Activated CD8-positive, alpha-beta memory T cell treated with anti-CD3 and anti-CD28 coated beads, Interleukin-2, amount 50 U/mL, for 48 hours (primary cell): ENCODE results near the gene CSPG4.
"Not testable (repeated sequence)": the region's sequence is repeated elsewhere in the genome, so short reads cannot be mapped to it uniquely, and the experiment has no call there.

Source experiments
- DNase-seq: peaks from one replicate; pipeline ENCODE4 v3.0.0-alpha.2; 2020

CSPG4 gene

DNA sequence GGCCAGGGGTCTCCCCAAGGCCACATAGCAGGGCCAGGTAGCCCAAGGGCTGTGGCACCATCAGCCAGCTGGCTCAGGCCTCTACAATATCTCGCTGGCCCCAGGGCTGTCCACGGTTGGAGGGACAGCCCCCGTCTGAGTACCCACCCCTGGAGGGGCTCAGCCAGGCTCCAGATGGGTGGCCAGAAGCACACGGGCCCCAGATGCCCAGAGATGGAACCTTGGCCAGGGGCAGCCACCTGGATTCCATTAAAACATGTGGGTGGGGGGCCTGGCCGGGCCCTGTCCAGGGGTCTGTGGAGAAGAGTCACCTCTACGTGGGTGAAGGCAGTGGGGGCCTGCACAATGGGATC is 8.4 kb downstream of the CSPG4 start:
- DNase-seq = no peak

DNA sequence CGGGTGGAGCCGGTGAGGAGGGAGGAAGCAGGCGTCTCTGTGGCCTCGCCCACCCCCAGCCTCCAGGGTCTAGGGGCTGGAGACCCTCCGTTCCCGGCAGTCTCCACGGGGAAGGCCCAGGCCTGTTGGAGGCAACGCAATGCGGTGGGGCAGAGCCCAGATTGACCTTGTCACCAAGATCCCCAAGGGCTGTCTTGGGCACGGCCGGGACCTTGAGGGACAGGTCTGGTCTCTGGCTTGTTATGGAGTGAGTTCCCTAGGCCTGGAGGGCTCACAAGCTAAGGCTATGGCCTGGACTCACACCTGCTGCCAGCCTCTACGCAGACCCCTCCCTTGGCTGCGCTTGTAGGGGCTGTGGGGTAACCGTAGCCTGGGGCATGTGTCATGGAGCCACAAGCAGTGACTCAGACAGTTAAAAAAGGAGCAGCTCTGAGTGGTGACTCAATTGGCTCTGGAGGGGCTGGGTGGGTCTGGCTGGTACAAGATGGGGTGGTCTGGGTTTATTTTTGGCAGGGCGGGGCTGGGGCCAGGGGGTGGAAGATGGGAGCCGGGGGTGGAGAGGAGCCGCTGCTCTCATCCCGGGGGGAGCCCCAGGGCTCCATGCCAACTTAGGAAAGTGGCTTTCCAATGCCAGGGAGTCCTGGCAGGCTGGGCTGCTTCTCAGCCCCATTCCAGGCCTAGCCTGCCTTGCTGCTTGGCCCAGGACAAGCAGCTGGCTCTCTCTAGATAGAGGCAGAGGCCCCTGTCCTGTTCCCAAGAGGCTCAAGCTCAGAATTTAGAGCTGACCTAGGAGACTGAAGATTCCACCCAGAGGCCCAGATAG is 9.0 kb downstream of the CSPG4 start:
- DNase-seq = not testable (repeated sequence)

- DNase-seq = no peak
Measured at GRCh38 chr15:75702436-75702835, 10.2 kb downstream of the CSPG4 start.

DNA sequence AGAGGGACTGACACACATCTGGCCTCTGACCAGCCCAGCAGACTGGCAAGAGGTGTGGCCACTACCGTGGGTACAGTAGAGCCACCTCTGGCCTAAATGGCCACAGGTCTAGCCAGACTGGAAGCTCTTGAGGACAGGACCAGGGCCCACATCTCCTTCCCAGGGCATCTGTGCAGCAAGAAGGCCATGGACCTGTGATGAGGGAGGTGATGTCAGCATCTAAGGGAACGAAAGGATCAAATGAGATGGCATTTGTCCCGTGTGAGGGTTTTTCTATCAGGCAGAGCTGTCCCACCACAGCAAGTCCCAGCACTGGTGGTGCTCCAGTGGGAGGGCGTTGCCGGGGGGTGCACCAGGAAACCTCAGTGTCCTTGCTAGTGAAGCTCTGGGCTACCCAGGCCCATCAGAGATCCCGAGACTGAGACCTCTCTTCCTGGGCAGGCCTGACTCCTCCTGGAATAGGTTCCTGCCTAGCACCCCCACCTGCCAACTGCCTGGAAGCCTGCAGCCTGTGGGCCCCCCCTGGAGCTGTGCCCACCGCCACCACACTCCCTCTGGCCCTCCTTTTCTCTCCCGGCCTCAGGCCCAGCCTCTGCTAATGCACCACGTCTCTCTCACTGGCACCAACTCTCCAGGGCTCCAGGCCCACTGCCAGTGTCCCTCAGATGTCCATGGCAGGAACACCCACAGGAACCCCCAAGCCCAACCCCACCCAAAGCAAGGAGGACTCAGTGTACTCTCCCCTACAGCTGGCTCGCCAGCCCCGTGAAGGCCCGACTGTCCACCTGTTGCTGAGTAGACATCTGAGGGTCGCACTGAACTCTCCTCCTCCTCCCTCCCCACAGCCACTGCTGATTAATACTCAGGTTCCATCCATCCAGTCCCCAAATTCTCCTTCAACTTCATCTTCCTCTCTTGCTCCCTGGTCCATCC is 11.3 kb downstream of the CSPG4 start:
- DNase-seq = not testable (repeated sequence)

GRCh38 chr15:75699961-75700874 is 12.4 kb downstream of the CSPG4 start:
- not testable (repeated sequence) for DNase-seq

DNA sequence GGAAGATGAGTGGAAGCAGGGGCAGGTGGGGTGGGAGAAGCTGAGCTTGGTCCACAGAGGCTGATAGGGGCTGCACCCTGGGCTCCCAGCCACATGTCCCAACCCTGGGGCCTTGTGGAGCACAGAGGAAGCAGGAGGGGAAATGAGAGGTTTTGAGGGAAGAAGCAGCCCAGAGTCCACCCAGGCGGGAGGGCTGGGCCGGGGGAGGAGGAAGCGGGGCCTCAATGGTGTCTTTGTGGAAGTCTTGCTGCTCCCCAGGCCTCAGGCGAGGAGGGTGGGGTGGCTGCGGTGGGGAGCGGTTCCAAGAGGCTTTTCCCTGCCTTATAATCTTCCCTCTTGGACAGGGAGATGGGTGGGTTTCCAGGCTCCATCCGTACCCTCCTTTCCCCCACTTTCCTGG is 13.1 kb downstream of the CSPG4 start:
- not testable (repeated sequence) for DNase-seq

GRCh38 chr15:75697974-75698747 is 14.5 kb downstream of the CSPG4 start:
- not testable (repeated sequence) for DNase-seq

- no peak for DNase-seq
Measured at GRCh38 chr15:75697523-75697922, 15.1 kb downstream of the CSPG4 start.

GRCh38 chr15:75696854-75697259 is 15.8 kb downstream of the CSPG4 start:
- DNase-seq = no peak

GRCh38 chr15:75696311-75696720 is 16.3 kb downstream of the CSPG4 start:
- DNase-seq = no peak

- DNase-seq = no peak
Measured at GRCh38 chr15:75695634-75696310, 16.9 kb downstream of the CSPG4 start.

- no peak for DNase-seq
Measured at GRCh38 chr15:75695220-75695619, 17.4 kb downstream of the CSPG4 start.

- no peak for DNase-seq
Measured at GRCh38 chr15:75694241-75695182, 18.1 kb downstream of the CSPG4 start.

- no peak for DNase-seq
Measured at GRCh38 chr15:75693501-75694240, 19.0 kb downstream of the CSPG4 start.

GRCh38 chr15:75693028-75693427 is 19.6 kb downstream of the CSPG4 start:
- not testable (repeated sequence) for DNase-seq

DNA sequence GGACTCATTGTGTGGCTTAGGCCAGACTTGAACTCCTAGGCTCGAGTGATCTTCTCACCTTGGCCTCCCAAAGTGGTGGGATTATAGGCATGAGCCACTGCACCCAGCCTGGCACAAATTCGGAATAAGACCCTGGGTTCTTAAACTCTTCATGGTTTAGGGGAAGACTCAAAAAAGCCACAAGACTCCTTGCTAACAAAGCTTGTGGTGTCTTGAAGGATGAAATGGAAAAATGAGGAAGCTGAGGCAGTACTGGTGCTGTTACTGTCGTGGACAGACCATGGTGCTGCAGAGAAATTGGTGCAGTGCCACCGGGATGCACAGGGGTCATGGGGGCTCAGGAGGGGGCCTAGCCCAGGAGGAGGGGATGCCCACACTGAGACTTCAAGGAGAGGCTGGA is 20.3 kb downstream of the CSPG4 start:
- not testable (repeated sequence) for DNase-seq

DNA sequence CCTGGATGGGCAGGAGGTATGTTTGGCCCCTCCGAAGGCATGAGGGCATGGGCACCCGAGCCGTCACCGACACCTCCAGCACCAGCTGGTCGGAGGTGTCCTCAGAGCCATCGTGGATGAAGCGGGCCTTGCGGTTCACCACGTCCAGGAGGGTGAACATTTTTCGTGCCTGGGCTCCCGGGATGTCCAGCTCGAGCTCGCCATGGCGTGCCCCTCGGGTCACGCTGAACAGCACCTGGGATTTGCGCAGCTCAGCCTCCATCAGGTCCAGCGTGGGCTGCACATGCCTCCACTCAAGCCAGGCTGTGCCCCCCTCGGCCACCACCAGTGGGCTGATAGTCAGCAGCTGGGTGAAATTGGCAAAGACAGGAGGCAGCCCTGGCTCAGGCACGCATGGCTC is 23.2 kb downstream of the CSPG4 start:
- DNase-seq = not testable (repeated sequence)

DNA sequence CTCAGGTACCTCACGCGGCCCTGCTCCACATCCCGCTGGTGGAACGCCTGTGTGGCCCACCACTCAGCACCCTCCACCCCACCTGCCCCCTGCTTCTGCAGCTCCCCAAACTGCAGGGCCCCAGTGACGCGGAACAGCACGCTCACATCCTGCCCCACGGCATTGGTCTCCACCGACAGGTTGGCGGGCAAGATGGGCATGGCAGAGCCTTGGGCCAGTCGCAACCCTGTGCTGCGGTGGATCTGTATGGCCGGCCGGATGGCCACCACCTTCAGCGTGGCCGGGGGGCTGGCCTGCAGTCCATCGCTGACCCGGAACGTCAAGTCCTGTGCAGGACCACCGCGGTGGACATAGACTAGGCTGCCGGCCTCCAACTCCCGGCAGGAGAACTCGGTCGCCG is 23.8 kb downstream of the CSPG4 start:
- no peak for DNase-seq

- no peak for DNase-seq
Measured at GRCh38 chr15:75688278-75688557, 24.4 kb downstream of the CSPG4 start.
